GM18502 (cell line): ENCODE measurements around the gene RHOBTB3.
"Not testable (repeated sequence)": the region's sequence is repeated elsewhere in the genome, so short reads cannot be mapped to it uniquely, and the experiment has no call there.

Source experiments
- ATAC-seq: cut with Tn5 transposase; IDR thresholded peaks from one replicate; pipeline ENCODE4 v1.9.1; 2021; ENCODE audit warnings: mild to moderate bottlenecking; ENCODE audit not compliant: unreplicated experiment, poor library complexity

Gene RHOBTB3

GRCh38 chr5:95812074-95812471 is 80.9 kb downstream of the RHOBTB3 start:
- no peak for ATAC-seq

DNA sequence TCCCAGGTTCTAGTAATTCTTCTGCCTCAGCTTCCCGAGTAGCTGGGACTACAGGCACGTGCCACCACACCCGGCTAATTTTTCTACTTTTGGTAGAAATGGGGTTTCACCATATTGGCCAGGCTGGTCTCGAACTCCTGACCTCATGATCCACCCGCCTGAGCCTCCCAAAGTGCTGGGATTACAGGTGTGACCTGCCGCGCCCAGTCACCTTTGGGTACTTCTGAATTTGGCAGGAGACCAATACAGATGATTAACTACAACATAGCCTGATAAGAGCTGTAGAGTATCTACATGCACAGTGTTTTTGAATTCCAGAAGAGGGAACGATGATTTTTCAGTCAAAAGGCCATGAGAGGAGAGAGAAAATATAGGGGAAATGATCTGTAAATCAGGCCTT is 81.9 kb downstream of the RHOBTB3 start:
- ATAC-seq, result not testable (repeated sequence)

- no peak for ATAC-seq
These were observed 84.1 kb downstream of the RHOBTB3 start for GRCh38 chr5:95815155-95815729.

DNA sequence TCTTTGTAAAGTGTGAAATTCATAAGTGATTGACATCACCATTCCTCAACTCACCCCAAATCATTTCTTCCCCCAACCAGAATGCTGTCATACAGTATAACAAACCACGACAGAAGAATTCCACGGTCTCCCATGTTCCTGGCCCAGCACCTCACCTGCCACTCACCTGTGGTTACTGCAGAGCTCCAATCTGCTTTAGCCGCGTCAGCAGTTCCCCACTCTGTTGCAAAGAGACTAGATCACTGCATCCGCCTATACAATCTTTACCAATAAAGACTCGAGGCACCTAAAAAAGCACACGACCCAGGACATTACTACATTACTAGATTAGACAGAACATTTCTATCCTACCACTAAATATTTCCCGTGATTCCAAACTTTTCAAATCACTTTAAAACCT is 85.2 kb downstream of the RHOBTB3 start:
- ATAC-seq, result no peak

DNA sequence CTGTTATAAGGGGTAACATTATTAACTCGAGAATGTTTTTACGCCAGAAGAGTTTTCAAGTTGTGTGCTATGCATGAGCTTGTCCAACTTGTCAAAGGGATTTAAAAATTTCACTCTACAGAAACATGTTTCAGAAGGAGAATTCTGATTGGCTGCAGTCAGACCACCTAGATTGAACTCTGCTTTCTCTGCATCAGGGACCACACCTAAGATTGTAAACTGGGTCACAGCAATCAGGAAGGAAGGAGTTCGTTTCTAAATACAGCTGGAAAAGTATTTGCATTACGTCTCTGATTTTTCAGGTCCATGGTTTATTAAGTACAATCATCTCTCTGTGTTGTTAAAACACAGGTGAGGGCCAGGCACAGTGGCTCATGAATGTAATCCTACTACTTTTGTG is 85.6 kb downstream of the RHOBTB3 start:
- ATAC-seq, result no peak

- no peak for ATAC-seq
These were observed 86.3 kb downstream of the RHOBTB3 start for GRCh38 chr5:95817430-95817829.

GRCh38 chr5:95818181-95819147 is 87.3 kb downstream of the RHOBTB3 start:
- peak; percentile 24 for ATAC-seq

- no peak for ATAC-seq
These were observed 90.2 kb downstream of the RHOBTB3 start for GRCh38 chr5:95821110-95822021.

DNA sequence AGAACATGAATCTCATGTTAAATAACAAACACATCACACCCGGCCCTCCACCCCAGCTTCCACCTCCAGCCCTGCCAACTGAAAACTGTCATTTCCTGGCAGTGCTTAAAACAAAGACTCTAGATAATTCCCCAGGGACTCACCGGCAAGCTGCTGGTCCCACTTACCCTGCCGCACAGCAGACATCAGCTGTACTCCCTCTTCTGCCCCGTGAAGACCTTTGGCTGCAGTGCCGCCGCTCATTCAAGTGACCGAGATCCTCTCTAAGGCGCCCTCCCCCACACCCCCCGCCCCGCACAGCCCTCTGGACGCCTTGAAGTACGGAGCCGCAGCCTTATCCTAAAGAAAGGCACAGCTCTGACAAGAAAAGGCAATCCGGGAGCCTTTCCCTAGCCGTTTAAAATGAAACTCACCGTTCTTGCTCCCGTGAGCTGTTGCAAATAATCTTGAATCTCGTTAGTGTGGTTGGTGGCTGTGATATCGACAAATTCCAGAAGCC is 91.0 kb downstream of the RHOBTB3 start:
- peak; percentile 27 for ATAC-seq

- peak; percentile 46 for ATAC-seq
These were observed 91.5 kb downstream of the RHOBTB3 start, which contains the start of gene GLRX for GRCh38 chr5:95822542-95823181. Gene GLRX (minus strand): TSS chr5:95822726. CDS start chr5:95822662, 64 bp downstream.

- ATAC-seq, result no peak
These were observed 92.1 kb downstream of the RHOBTB3 start for GRCh38 chr5:95823218-95823737.

DNA sequence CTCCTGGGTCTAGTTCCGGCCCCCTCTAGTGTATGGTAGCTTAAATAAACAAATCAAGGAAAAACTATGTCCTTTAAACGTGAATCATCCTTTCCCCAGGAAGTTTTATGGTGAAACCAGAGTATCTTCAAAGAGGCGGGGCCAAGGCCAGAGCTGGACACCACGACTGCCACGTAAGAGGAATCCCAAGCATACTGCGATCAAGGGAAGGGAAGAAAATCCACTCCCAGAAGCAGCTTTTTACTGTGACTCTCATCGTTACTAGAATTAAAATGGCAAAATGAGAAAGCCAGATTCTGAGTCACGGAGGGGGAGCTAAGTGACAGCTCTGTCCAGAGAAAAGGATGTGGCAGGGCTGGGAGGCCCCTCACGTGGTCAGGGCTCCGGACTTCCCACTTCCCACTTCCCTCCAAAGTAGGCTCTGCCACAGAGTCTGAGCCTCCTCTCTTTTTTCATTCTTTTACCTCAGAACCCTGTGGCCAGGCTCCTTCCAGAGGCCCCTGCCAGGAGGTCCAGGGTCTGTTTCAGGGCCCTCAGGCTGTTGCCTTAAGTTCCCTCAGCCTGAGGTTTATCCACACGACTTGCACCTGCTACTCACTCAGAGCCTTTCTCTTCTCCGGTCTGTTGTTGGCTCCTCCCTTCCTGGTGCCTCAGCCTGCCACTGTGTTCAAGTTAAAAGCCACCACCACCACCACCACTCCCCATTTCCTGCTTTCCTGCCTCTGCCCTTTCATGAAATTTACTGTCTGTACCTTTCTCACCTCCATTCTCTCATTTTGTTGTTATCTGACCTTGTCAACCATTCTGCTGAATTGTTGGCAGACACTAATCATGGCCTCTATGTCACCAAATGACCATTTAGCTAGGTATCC is 92.8 kb downstream of the RHOBTB3 start:
- peak; percentile 60 for ATAC-seq

GRCh38 chr5:95824747-95825146 is 93.6 kb downstream of the RHOBTB3 start:
- ATAC-seq, result no peak

DNA sequence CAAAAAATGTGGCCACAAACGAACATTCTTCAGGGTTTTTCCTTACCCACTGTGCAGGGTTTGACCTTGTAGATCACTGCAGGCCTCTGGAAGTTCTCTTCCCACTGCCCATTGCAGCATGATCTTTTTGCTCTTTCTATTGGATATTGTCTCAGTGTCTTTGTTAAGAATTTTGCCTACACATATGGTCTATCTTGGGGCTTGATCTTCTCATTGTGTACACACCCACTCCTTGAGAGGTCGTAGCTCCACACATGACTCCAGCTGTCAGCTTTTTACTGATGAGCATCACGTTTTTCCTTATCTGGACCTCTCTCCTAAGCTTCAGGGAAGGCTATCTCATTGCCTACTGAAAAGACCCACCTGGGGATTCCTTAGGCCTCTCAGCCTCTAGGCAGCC is 94.4 kb downstream of the RHOBTB3 start:
- no peak for ATAC-seq

DNA sequence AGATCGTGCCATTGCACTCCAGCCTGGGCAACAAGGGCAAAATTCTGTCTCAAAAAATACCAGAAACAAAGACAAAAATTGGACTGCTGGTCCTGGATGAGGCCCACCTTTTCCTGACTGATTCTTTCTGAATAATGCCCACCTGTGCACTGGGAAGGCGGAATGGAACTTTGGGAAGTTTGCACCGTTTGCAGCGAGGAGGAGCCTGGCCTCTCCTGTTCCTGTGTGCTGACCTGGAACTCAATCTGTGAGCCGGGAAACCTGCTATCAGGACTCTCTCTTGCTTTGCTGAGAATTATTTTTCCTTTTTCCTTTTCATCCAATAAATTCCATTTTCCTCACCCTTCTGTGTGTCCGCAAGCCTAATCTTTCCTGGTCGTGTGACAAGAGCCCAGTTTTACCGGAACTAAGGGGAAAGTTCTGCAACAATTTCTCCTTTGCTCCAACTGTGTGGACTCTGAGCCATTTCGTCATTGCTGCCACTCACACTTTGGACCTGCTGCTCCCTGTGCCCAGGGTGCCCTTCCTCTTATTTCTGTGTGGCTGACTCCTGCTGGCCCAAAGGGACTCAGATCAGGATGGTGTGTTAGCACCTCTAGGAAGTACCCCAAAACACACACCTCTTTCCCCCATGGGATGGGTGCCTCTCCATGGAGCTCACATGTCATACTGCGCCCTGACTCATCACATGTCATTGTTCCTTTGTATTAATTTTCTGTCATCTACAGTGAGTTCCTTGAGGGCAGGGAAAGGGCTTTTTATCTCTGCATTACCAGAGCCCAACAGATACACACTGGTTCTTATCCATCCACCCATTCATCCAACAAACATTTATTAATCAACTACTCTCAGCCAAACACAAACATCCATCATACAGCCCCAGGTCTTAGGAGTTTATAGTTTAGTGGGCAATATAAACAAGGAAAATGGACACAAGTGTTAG is 96.1 kb downstream of the RHOBTB3 start:
- ATAC-seq, result no peak

GRCh38 chr5:95827892-95828246 is 96.7 kb downstream of the RHOBTB3 start:
- no peak for ATAC-seq

DNA sequence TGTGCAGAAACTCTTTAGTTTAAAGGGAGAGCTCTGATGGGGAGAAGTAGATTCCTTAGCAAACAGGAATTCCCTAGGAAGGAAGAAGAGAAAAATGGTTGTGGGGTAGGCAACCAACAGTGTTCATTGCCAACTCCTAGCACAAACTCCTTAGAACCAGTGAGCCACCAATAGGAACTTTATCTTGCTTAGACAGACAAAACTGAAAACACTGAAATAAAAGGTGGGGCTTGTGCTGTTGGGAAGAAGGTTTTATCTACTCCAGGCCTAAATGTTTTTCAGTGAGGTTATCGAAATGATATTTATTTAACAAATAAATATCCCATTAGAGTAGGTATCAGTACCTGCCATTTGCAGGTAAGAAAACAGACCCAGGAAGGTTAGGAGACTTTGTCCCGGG is 99.1 kb downstream of the RHOBTB3 start:
- no peak for ATAC-seq

- ATAC-seq, result no peak
These were observed 101.5 kb downstream of the RHOBTB3 start for GRCh38 chr5:95832664-95833063.
